Transverse colon (tissue), 3 donors: ENCODE data around the gene CD276.

Experiments used
- CTCF ChIP-seq, 5 experiments: fragments of 200-600 bp in 3 of 5; fragments of 450-650 bp in 2 of 5; sonication (generic) in 3 of 5; IDR thresholded peaks; 1 replicate in 2 of 5; 2 replicates in 3 of 5; pipeline ENCODE4 v1.5.1; 2016 to 2017; ENCODE audit warnings: antibody characterized with exemption in 5 of 5, inconsistent platforms in 3 of 5, mild to moderate bottlenecking in 2 of 5, moderate library complexity in 1 of 5
- EP300 ChIP-seq: sonication (generic); formaldehyde crosslinking; IDR thresholded peaks from one replicate; pipeline ENCODE4 v1.6.1; 2017; ENCODE audit warnings: antibody characterized with exemption, low read depth
- POLR2A ChIP-seq: fragments of 450-650 bp; IDR thresholded peaks from one replicate; pipeline ENCODE4 v1.6.1; 2016; ENCODE audit warnings: antibody characterized with exemption, mild to moderate bottlenecking, moderate library complexity

- no peak for TF ChIP-seq CTCF (IDR thresholded peaks at IDR 0.05)
- TF ChIP-seq POLR2A: no peak
- no peak for TF ChIP-seq EP300
Observed at GRCh38 chr15:73637527-73637926, 46.7 kb upstream of the CD276 start.
